Kidney (tissue), 14 donors: Measurements from ENCODE around the gene STAB2. TPM values are rescaled to one million over a fixed set of nuclear protein-coding genes. Genes with fewer than 3 reads are reported as not detected.

Experiments used
- DNase-seq, 5 donors: peaks; one replicate each; pipeline ENCODE4 v3.0.0-alpha.2; 2013 to 2020
- FAIRE-seq: peaks from 2 replicates; lab custom pipeline; 2012; peaks lifted over from hg19 to GRCh38; lab: Jason Lieb, UNC
- H3K27ac ChIP-seq, 2 donors: one replicate each; pipeline ENCODE4 v1.7.0; 2013; ENCODE audit warnings: low read depth in 2 of 2, low read length in 2 of 2, inconsistent platforms in 1 of 2
- H3K27me3 ChIP-seq: one replicate; pipeline ENCODE4 v1.7.1; 2013; ENCODE audit warnings: low read length, inconsistent platforms; ENCODE audit not compliant: control insufficient read depth, insufficient read depth
- H3K36me3 ChIP-seq, 3 donors: one replicate each; pipeline versions ENCODE4 v1.7.0 to v1.7.1; 2013; ENCODE audit warnings: low read length in 3 of 3, control low read depth in 1 of 3, inconsistent platforms in 1 of 3; ENCODE audit not compliant: insufficient read depth in 3 of 3, control insufficient read depth in 2 of 3
- H3K4me1 ChIP-seq, 3 donors: one replicate each; pipeline versions ENCODE4 v1.7.0 to v1.7.1; 2013; ENCODE audit warnings: low read length in 3 of 3, inconsistent platforms in 1 of 3, low read depth in 1 of 3; ENCODE audit not compliant: control insufficient read depth in 2 of 3, insufficient read depth in 2 of 3
- H3K4me3 ChIP-seq, 3 donors: one replicate each; pipeline versions ENCODE4 v1.7.0 to v1.8.1; 2013; ENCODE audit warnings: low read length in 3 of 3, control low read depth in 1 of 3, inconsistent platforms in 1 of 3
- H3K9ac ChIP-seq, 3 donors: one replicate each; pipeline versions ENCODE4 v1.7.0 to v1.7.1; 2013; ENCODE audit warnings: low read length in 3 of 3, control low read depth in 1 of 3, inconsistent platforms in 1 of 3
- H3K9me3 ChIP-seq, 3 donors: one replicate each; pipeline versions ENCODE4 v1.7.0 to v1.7.1; 2013; ENCODE audit warnings: low read length in 3 of 3, control low read depth in 1 of 3, inconsistent platforms in 1 of 3; ENCODE audit not compliant: control insufficient read depth in 2 of 3, insufficient read depth in 1 of 3
- intact Hi-C: fragments of 100-400 bp; cut with DNase I; formaldehyde crosslinking; loops from one replicate; pipeline ENCODE4 v1.11.1; 2022
- polyA plus RNA-seq: library from polyadenylated mRNA; stranded (reverse); fragments of 350-450 nt; fragmentation: Illumina TruSeq; extraction: RNeasy Lipid Tissue Mini Kit (QIAGEN cat#74804); gene quantifications from one replicate; pipeline ENCODE4 v1.2.3, GENCODE V29; 2014; ENCODE audit warnings: low read depth, low replicate concordance; ENCODE audit not compliant: insufficient read depth
- total RNA-seq: library from RNA; stranded (reverse); fragmentation: NEBNext Ultra II Directional; extraction: Animal tissue kit (Norgen Biotek cat#: 25700); gene quantifications from one replicate; pipeline ENCODE4 v1.2.1, GENCODE V29; 2021
- TF ChIP-seq, protein P1 (sequence below): IDR thresholded peaks from 3 replicates; pipeline ENCODE4 v1.5.1; 2012; ENCODE audit warnings: mild to moderate bottlenecking, moderate library complexity, borderline replicate concordance; ENCODE audit not compliant: insufficient read depth; ENCODE audit errors: extremely low read depth
- donor health status: control.
- donor health status: control.
- donor health status: control.
- donor health status: control.
- donor health status: control.
- donor health status: DM: yes; HTN: yes; CAD: no.
- donor health status: Normal renal cell carcinoma (clear cell type).

Gene STAB2
- total and polyA plus RNA-seq, 2 donors from 2014 or later = 0.16 TPM; not detected in 1

DNA sequence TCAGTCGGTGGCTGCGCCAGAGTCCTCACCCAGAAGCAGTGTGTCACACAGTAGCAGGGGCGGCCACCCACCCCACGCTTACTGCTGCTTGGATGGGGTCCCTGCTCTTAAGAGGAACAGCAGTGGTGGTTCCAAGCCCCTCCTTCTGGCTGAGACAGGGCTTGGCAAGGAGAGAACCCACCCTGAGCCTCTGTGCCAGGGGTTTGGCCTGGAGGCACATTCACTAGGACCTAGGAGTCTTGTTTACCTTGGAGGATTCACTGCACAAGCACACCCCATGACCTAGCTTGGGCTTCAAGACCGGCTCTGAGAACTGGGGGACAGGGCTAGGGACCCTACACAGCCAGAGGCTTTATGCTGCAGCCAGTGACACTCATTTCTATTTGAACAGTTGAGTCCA lies 175.4 kb downstream of the STAB2 start:
- Histone ChIP-seq H3K4me1 (no peaks in the 10 kb centered on the region), H3K27me3 (no peaks in the 10 kb centered on the region), H3K4me3 (no peak overlapping the region), H3K9me3 (no peaks in the 10 kb centered on the region), H3K36me3 (no peaks in the 10 kb centered on the region), H3K9ac (no peak overlapping the region), H3K27ac (no peak overlapping the region)
- TF ChIP-seq, protein P1, sequence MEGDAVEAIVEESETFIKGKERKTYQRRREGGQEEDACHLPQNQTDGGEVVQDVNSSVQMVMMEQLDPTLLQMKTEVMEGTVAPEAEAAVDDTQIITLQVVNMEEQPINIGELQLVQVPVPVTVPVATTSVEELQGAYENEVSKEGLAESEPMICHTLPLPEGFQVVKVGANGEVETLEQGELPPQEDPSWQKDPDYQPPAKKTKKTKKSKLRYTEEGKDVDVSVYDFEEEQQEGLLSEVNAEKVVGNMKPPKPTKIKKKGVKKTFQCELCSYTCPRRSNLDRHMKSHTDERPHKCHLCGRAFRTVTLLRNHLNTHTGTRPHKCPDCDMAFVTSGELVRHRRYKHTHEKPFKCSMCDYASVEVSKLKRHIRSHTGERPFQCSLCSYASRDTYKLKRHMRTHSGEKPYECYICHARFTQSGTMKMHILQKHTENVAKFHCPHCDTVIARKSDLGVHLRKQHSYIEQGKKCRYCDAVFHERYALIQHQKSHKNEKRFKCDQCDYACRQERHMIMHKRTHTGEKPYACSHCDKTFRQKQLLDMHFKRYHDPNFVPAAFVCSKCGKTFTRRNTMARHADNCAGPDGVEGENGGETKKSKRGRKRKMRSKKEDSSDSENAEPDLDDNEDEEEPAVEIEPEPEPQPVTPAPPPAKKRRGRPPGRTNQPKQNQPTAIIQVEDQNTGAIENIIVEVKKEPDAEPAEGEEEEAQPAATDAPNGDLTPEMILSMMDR = no peak
- intact Hi-C loops = no loop called here
- no peak for FAIRE-seq
- DNase-seq = no peak

DNA sequence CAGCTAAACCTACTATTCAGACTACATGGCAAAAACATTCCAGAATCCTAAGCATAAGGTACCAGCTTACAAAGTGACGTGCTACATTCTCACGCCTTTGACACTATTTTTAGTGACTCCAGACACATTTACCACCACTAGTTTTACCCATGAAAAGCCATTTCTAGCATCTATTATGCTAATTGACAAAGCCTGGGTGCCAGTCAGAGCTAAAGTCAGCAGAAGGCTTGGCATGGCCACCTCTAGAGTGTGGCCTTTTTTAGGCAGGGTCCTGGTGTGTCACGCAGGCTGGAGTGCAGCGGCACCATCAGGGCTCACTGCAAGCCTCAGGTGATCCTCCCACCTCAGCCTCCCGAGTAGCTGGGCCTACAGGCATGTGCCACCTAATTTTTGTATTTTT lies 178.2 kb downstream of the STAB2 start:
- no peak for DNase-seq
- TF ChIP-seq, protein P1 = no peak
- Histone ChIP-seq H3K4me3 (no peak overlapping the region), H3K9ac (no peak overlapping the region), H3K27me3 (no peaks in the 10 kb centered on the region), H3K36me3 (no peaks in the 10 kb centered on the region), H3K27ac (no peak overlapping the region), H3K9me3 (no peaks in the 10 kb centered on the region), H3K4me1 (no peaks in the 10 kb centered on the region)
- no peak for FAIRE-seq
- intact Hi-C loops = no loop called here

DNA sequence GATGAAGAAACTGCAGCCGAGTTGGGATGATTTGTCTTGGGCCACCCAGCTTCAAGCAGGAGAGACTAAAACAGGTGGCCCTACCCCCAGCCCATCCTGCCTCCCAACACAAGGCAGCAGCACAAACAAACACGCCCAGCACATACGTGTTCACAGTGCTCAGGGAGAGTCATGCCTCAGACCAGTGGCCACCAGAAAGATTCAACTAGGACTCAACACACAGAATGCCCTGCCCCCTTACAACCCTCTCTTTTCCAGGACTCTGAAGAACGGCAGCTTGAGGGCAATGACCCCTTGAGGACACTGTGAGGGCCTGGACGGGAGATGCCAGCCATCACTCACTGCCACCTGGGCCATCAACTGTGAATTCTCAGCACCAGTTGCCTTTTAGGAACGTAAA lies 179.0 kb downstream of the STAB2 start:
- Histone ChIP-seq H3K9me3 (no peaks in the 10 kb centered on the region), H3K4me1 (no peaks in the 10 kb centered on the region), H3K36me3 (no peaks in the 10 kb centered on the region), H3K27me3 (no peaks in the 10 kb centered on the region), H3K9ac (no peak overlapping the region), H3K27ac (no peak overlapping the region), H3K4me3 (no peak overlapping the region)
- DNase-seq (no peak), FAIRE-seq (no peak)
- intact Hi-C loops = no loop called here
- TF ChIP-seq, protein P1 = no peak

DNA sequence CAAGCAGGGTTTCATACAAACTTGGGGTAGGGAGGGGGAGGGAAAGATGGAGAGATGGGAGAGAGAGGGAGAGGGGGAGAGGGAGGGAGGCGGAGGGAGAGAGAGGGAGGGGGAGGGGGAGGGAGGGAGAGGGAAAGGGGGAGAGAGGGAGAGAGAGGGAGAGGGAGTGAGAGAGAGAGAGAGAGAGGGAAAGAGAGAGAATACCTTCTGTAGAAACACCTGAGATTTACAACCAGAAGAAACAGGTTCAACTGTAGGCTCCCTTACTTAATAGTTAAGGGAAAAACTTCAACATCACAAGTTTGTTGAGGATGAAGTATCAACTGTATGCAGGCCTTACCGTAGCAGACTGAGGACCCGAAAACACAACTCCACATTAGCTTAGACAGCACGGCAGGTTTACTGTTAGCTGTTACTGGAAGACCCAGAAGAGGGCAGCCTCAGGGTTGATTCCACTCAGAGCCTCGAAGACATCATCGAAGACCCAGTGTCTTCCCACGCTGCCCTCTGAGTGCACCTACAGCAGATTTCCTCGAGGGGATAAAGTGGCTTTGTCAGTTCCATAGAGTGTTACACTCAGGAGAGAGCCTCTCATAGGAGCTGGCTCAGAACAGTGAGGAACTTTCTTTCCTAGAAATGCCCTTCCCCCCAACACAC lies 181.5 kb downstream of the STAB2 start:
- no peak overlapping the region for H3K27ac ChIP-seq
- FAIRE-seq (no peak), DNase-seq (no peak)
- no peaks in the 10 kb centered on the region for H3K9me3 ChIP-seq
- TF ChIP-seq, protein P1 = no peak
- peaks cover 0 to 8% (median 0%) of the 10 kb centered on the region in 3 donors for H3K4me1 ChIP-seq
- intact Hi-C loops = no loop called here
- H3K9ac ChIP-seq = no peak overlapping the region
- no peak overlapping the region for H3K4me3 ChIP-seq
- H3K27me3 ChIP-seq = no peaks in the 10 kb centered on the region
- H3K36me3 ChIP-seq = no peaks in the 10 kb centered on the region
